ENCODE data around the gene CYP2B6.
"Not testable (repeated sequence)": the region's sequence is repeated elsewhere in the genome, so short reads cannot be mapped to it uniquely, and the experiment has no call there.

The CYP2B6 gene

GRCh38 chr19:40990972-40991381 is at the start of gene CYP2B6:
CYP2B6 (plus strand) TSS chr19:40991282; CDS start chr19:40991306, 24 bp downstream.
- no peaks in the 10 kb centered on the region for H3K36me3 ChIP-seq (ENCODE audit: control insufficient read depth, insufficient read depth, low read length)
- H3K27ac ChIP-seq (ENCODE audit: low read depth, low read length), result no peak within 1 kb of the TSS
- H3K4me1 ChIP-seq (ENCODE audit: control insufficient read depth, insufficient read depth, low read length), result no peaks in the 10 kb centered on the region
- no peaks in the 10 kb centered on the region for H3K27me3 ChIP-seq (ENCODE audit: control insufficient read depth, insufficient read depth, low read length)
- no peak within 1 kb of the TSS for H3K9ac ChIP-seq (ENCODE audit: low read length)
- no peak within 1 kb of the TSS for H3K4me3 ChIP-seq (ENCODE audit: low read length)

- H3K4me1 ChIP-seq (ENCODE audit: control insufficient read depth, insufficient read depth, low read length), result no peaks in the 10 kb centered on the region
- H3K27ac ChIP-seq (ENCODE audit: low read depth, low read length), result no peak overlapping the region
- H3K27me3 ChIP-seq (ENCODE audit: control insufficient read depth, insufficient read depth, low read length), result no peaks in the 10 kb centered on the region
- H3K9ac ChIP-seq (ENCODE audit: low read length), result no peak overlapping the region
- no peak overlapping the region for H3K4me3 ChIP-seq (ENCODE audit: low read length)
- H3K36me3 ChIP-seq (ENCODE audit: control insufficient read depth, insufficient read depth, low read length), result no peaks in the 10 kb centered on the region
These were observed 49.4 kb upstream of the CYP2B6 start for GRCh38 chr19:40941481-40942219.

GRCh38 chr19:40945645-40946044 is 45.4 kb upstream of the CYP2B6 start:
- no peak overlapping the region for H3K27ac ChIP-seq (ENCODE audit: low read depth, low read length)
- H3K9ac ChIP-seq (ENCODE audit: low read length), result no peak overlapping the region
- no peak overlapping the region for H3K4me3 ChIP-seq (ENCODE audit: low read length)
- H3K27me3 ChIP-seq (ENCODE audit: control insufficient read depth, insufficient read depth, low read length), result no peaks in the 10 kb centered on the region
- no peaks in the 10 kb centered on the region for H3K4me1 ChIP-seq (ENCODE audit: control insufficient read depth, insufficient read depth, low read length)
- no peaks in the 10 kb centered on the region for H3K36me3 ChIP-seq (ENCODE audit: control insufficient read depth, insufficient read depth, low read length)

GRCh38 chr19:40947114-40947513 is 44.0 kb upstream of the CYP2B6 start:
- Histone ChIP-seq H3K4me1 (ENCODE audit: control insufficient read depth, insufficient read depth, low read length) (no peaks in the 10 kb centered on the region), H3K36me3 (ENCODE audit: control insufficient read depth, insufficient read depth, low read length) (no peaks in the 10 kb centered on the region), H3K27me3 (ENCODE audit: control insufficient read depth, insufficient read depth, low read length) (no peaks in the 10 kb centered on the region), H3K4me3 (ENCODE audit: low read length) (no peak overlapping the region), H3K27ac (ENCODE audit: low read depth, low read length) (no peak overlapping the region), H3K9ac (ENCODE audit: low read length) (no peak overlapping the region)

- H3K9ac ChIP-seq (ENCODE audit: low read length), result no peak overlapping the region
- no peaks in the 10 kb centered on the region for H3K36me3 ChIP-seq (ENCODE audit: control insufficient read depth, insufficient read depth, low read length)
- no peak overlapping the region for H3K4me3 ChIP-seq (ENCODE audit: low read length)
- H3K4me1 ChIP-seq (ENCODE audit: control insufficient read depth, insufficient read depth, low read length), result no peaks in the 10 kb centered on the region
- no peaks in the 10 kb centered on the region for H3K27me3 ChIP-seq (ENCODE audit: control insufficient read depth, insufficient read depth, low read length)
- H3K27ac ChIP-seq (ENCODE audit: low read depth, low read length), result no peak overlapping the region
These were observed 43.5 kb upstream of the CYP2B6 start for GRCh38 chr19:40947573-40947972.

- no peaks in the 10 kb centered on the region for H3K4me1 ChIP-seq (ENCODE audit: control insufficient read depth, insufficient read depth, low read length)
- H3K9ac ChIP-seq (ENCODE audit: low read length), result no peak overlapping the region
- no peak overlapping the region for H3K4me3 ChIP-seq (ENCODE audit: low read length)
- no peak overlapping the region for H3K27ac ChIP-seq (ENCODE audit: low read depth, low read length)
- no peaks in the 10 kb centered on the region for H3K27me3 ChIP-seq (ENCODE audit: control insufficient read depth, insufficient read depth, low read length)
- H3K36me3 ChIP-seq (ENCODE audit: control insufficient read depth, insufficient read depth, low read length), result no peaks in the 10 kb centered on the region
These were observed 42.3 kb upstream of the CYP2B6 start for GRCh38 chr19:40948580-40949299.

GRCh38 chr19:40954573-40954972 is 36.5 kb upstream of the CYP2B6 start:
- no peaks in the 10 kb centered on the region for H3K27me3 ChIP-seq (ENCODE audit: control insufficient read depth, insufficient read depth, low read length)
- no peak overlapping the region for H3K27ac ChIP-seq (ENCODE audit: low read depth, low read length)
- no peak overlapping the region for H3K4me3 ChIP-seq (ENCODE audit: low read length)
- H3K9ac ChIP-seq (ENCODE audit: low read length), result no peak overlapping the region
- no peaks in the 10 kb centered on the region for H3K36me3 ChIP-seq (ENCODE audit: control insufficient read depth, insufficient read depth, low read length)
- no peaks in the 10 kb centered on the region for H3K4me1 ChIP-seq (ENCODE audit: control insufficient read depth, insufficient read depth, low read length)

GRCh38 chr19:40959338-40959737 is 31.7 kb upstream of the CYP2B6 start:
- no peaks in the 10 kb centered on the region for H3K27me3 ChIP-seq (ENCODE audit: control insufficient read depth, insufficient read depth, low read length)
- no peak overlapping the region for H3K4me3 ChIP-seq (ENCODE audit: low read length)
- no peak overlapping the region for H3K27ac ChIP-seq (ENCODE audit: low read depth, low read length)
- no peaks in the 10 kb centered on the region for H3K36me3 ChIP-seq (ENCODE audit: control insufficient read depth, insufficient read depth, low read length)
- H3K9ac ChIP-seq (ENCODE audit: low read length), result no peak overlapping the region
- no peaks in the 10 kb centered on the region for H3K4me1 ChIP-seq (ENCODE audit: control insufficient read depth, insufficient read depth, low read length)

GRCh38 chr19:40960062-40960685 is 30.9 kb upstream of the CYP2B6 start:
- Histone ChIP-seq H3K27me3 (ENCODE audit: control insufficient read depth, insufficient read depth, low read length) (no peaks in the 10 kb centered on the region), H3K27ac (ENCODE audit: low read depth, low read length) (no peak overlapping the region), H3K4me1 (ENCODE audit: control insufficient read depth, insufficient read depth, low read length) (no peaks in the 10 kb centered on the region), H3K9ac (ENCODE audit: low read length) (no peak overlapping the region), H3K4me3 (ENCODE audit: low read length) (no peak overlapping the region), H3K36me3 (ENCODE audit: control insufficient read depth, insufficient read depth, low read length) (no peaks in the 10 kb centered on the region)

GRCh38 chr19:40960780-40961179 is 30.3 kb upstream of the CYP2B6 start:
- no peak overlapping the region for H3K9ac ChIP-seq (ENCODE audit: low read length)
- no peaks in the 10 kb centered on the region for H3K36me3 ChIP-seq (ENCODE audit: control insufficient read depth, insufficient read depth, low read length)
- no peak overlapping the region for H3K4me3 ChIP-seq (ENCODE audit: low read length)
- no peaks in the 10 kb centered on the region for H3K27me3 ChIP-seq (ENCODE audit: control insufficient read depth, insufficient read depth, low read length)
- H3K27ac ChIP-seq (ENCODE audit: low read depth, low read length), result no peak overlapping the region
- H3K4me1 ChIP-seq (ENCODE audit: control insufficient read depth, insufficient read depth, low read length), result no peaks in the 10 kb centered on the region

- H3K9ac ChIP-seq (ENCODE audit: low read length), result no peak overlapping the region
- no peaks in the 10 kb centered on the region for H3K36me3 ChIP-seq (ENCODE audit: control insufficient read depth, insufficient read depth, low read length)
- no peak overlapping the region for H3K4me3 ChIP-seq (ENCODE audit: low read length)
- H3K27me3 ChIP-seq (ENCODE audit: control insufficient read depth, insufficient read depth, low read length), result no peaks in the 10 kb centered on the region
- no peaks in the 10 kb centered on the region for H3K4me1 ChIP-seq (ENCODE audit: control insufficient read depth, insufficient read depth, low read length)
- H3K27ac ChIP-seq (ENCODE audit: low read depth, low read length), result no peak overlapping the region
These were observed 28.6 kb upstream of the CYP2B6 start for GRCh38 chr19:40962460-40962961.

GRCh38 chr19:40964361-40964760 is 26.7 kb upstream of the CYP2B6 start:
- not testable (repeated sequence) for H3K4me3 ChIP-seq (ENCODE audit: low read length); H3K27ac ChIP-seq (ENCODE audit: low read depth, low read length); H3K4me1 ChIP-seq (ENCODE audit: control insufficient read depth, insufficient read depth, low read length); H3K36me3 ChIP-seq (ENCODE audit: control insufficient read depth, insufficient read depth, low read length); H3K27me3 ChIP-seq (ENCODE audit: control insufficient read depth, insufficient read depth, low read length); H3K9ac ChIP-seq (ENCODE audit: low read length)
